ENCODE measurements around the gene FRMD3.

FRMD3 gene

DNA sequence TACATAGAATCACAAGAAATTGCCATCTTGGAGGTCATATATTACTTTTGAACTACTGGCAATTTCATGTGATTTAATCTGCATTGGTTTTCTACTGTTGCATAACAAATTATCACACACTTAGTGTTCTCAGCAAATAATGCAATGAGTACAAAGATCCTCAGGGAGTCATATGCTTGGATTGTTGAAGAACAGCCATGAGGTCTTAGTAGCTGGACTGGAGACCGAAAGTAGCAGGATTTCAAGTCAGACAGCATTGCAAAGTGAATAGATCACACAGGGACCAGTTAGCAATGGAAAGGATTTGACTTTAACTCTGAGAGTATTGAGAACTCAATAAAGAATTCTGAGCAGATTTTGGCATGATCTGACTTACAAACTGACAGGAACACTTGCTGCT lies 32.2 kb upstream of the FRMD3 start:
- no peak for TF ChIP-seq CTCF (IDR thresholded peaks at IDR 0.05; ENCODE audit: insufficient read depth, low read depth, low read length, missing control alignments)
- DNase-seq (ENCODE audit: low read depth), result peak; percentile 84

GRCh38 chr9:83569326-83569725 lies 31.1 kb upstream of the FRMD3 start:
- DNase-seq (ENCODE audit: low read depth), result no peak
- H3K4me3 ChIP-seq (ENCODE audit: low read length), result no peak overlapping the region
- TF ChIP-seq CTCF (IDR thresholded peaks at IDR 0.05; ENCODE audit: insufficient read depth, low read depth, low read length, missing control alignments), result no peak

More for the DNA sequence above, 32.2 kb upstream of the FRMD3 start:
- H3K4me3 ChIP-seq (ENCODE audit: low read length), result no peak overlapping the region

- DNase-seq (ENCODE audit: low read depth), result no peak
- no peak for TF ChIP-seq CTCF (IDR thresholded peaks at IDR 0.05; ENCODE audit: insufficient read depth, low read depth, low read length, missing control alignments)
Observed at GRCh38 chr9:83563360-83563759, 25.2 kb upstream of the FRMD3 start.

GRCh38 chr9:83560169-83560826 lies 22.1 kb upstream of the FRMD3 start:
- no peak for TF ChIP-seq CTCF (IDR thresholded peaks at IDR 0.05; ENCODE audit: insufficient read depth, low read depth, low read length, missing control alignments)

More at GRCh38 chr9:83563360-83563759, 25.2 kb upstream of the FRMD3 start:
- no peak overlapping the region for H3K4me3 ChIP-seq (ENCODE audit: low read length)

GRCh38 chr9:83557771-83558170 lies 19.6 kb upstream of the FRMD3 start:
- no peak for DNase-seq (ENCODE audit: low read depth)
- TF ChIP-seq CTCF (IDR thresholded peaks at IDR 0.05; ENCODE audit: insufficient read depth, low read depth, low read length, missing control alignments), result no peak
- no peak overlapping the region for H3K4me3 ChIP-seq (ENCODE audit: low read length)

More at GRCh38 chr9:83560169-83560826, 22.1 kb upstream of the FRMD3 start:
- DNase-seq (ENCODE audit: low read depth), result no peak
- no peak overlapping the region for H3K4me3 ChIP-seq (ENCODE audit: low read length)

DNA sequence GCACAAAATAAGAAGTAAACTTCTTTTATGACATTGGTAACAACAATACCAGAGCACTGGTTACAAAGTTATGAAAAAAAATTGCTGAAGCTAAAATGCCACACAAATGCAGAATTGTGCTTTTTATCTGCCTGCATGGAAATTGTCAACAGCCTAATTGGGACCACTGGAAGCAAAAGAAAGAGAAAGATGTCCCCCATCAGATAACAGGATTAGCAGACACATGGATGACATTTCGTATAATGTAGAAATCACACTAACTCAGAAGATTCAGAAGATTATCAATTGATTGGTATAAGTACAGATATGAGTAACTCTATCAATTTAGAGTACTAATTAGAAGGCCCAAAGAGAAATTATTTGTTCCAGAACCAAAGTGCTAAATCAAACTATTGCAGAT lies 19.1 kb upstream of the FRMD3 start:
- DNase-seq (ENCODE audit: low read depth), result no peak
- H3K4me3 ChIP-seq (ENCODE audit: low read length), result no peak overlapping the region
- TF ChIP-seq CTCF (IDR thresholded peaks at IDR 0.05; ENCODE audit: insufficient read depth, low read depth, low read length, missing control alignments), result no peak

DNA sequence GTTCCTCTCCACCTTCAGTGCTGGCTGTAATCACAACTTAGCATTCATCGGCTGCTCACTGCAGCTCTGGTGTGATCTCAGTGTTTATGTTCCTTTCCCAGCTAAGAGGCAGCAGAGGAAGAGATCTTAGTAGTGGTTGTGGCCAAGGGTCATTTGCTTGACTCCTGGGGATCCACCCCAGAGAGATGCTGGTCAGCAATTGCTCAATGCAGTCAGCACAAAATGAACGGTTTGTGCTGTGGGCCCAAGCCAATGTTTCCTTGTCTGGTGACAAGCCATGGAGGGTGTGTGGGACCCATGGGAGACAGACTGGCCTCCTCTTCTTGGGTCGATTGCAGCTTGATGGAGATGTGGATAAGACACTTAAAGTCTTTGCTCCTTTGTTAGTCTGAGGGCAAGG lies 16.1 kb upstream of the FRMD3 start:
- TF ChIP-seq CTCF (IDR thresholded peaks at IDR 0.05; ENCODE audit: insufficient read depth, low read depth, low read length, missing control alignments), result no peak
- DNase-seq (ENCODE audit: low read depth), result no peak

More for the DNA sequence above, 16.1 kb upstream of the FRMD3 start:
- H3K4me3 ChIP-seq (ENCODE audit: low read length), result no peak overlapping the region

All from epithelial cell of esophagus (primary cell).